ENCODE measurements around the gene CABP2.
"Not testable (repeated sequence)": the region's sequence is repeated elsewhere in the genome, so short reads cannot be mapped to it uniquely, and the experiment has no call there.

- not testable (repeated sequence) for TF ChIP-seq CTCF (IDR thresholded peaks at IDR 0.05); ZFX (IDR thresholded peaks at IDR 0.05; ENCODE audit: borderline replicate concordance)
Observed at GRCh38 chr11:67548112-67548511, 24.9 kb upstream of the CABP2 start.

All from 22Rv1 (cell line).